Renal cortex interstitium (tissue), 15 donors: ENCODE data around the gene BTRC. TPM values are rescaled to one million over a fixed set of nuclear protein-coding genes. Genes with fewer than 3 reads are reported as not detected.
"Not testable (repeated sequence)": the region's sequence is repeated elsewhere in the genome, so short reads cannot be mapped to it uniquely, and the experiment has no call there.

ENCODE experiments used
- DNase-seq, 11 donors: peaks; one replicate each; pipeline ENCODE4 v3.0.0-alpha.2; 2013; ENCODE audit warnings: low read depth in 9 of 11, low spot score in 4 of 11; ENCODE audit errors: extremely low read depth in 1 of 11
- long read RNA-seq, 16 experiments: transcript quantifications; one replicate each; lab custom pipeline, GENCODE V29; 2026
- polyA plus RNA-seq, 3 donors: library from polyadenylated mRNA; unstranded; fragments of 120-200 nt; gene quantifications; one replicate each; pipeline ENCODE4 v1.2.1, GENCODE V29; 2013; ENCODE audit not compliant: insufficient read length in 3 of 3

Gene BTRC
- polyA plus RNA-seq = 10 to 100 TPM; 23.0 to 25.8 (median 25.3) TPM
- long read RNA-seq, donor 1, full-length matches to known transcripts = 3 of 3 reads
- long read RNA-seq, donor 1, partial matches to known transcripts = 0 of 3 reads
- long read RNA-seq, donor 1, other reads (novel, unspliced or antisense) = 0 of 3 reads
- long read RNA-seq, donor 2, full-length matches to known transcripts = 2 of 2 reads
- long read RNA-seq, donor 2, partial matches to known transcripts = 0 of 2 reads
- long read RNA-seq, donor 2, other reads (novel, unspliced or antisense) = 0 of 2 reads
- long read RNA-seq, donor 3, full-length matches to known transcripts = 5 of 5 reads
- long read RNA-seq, donor 3, partial matches to known transcripts = 0 of 5 reads
- long read RNA-seq, donor 3, other reads (novel, unspliced or antisense) = 0 of 5 reads
- long read RNA-seq, donor 4, full-length matches to known transcripts = 1 of 1 reads
- long read RNA-seq, donor 4, partial matches to known transcripts = 0 of 1 reads
- long read RNA-seq, donor 4, other reads (novel, unspliced or antisense) = 0 of 1 reads
- long read RNA-seq, donor 5 = 0 reads
- long read RNA-seq, donor 6, full-length matches to known transcripts = 2 of 2 reads
- long read RNA-seq, donor 6, partial matches to known transcripts = 0 of 2 reads
- long read RNA-seq, donor 6, other reads (novel, unspliced or antisense) = 0 of 2 reads
- long read RNA-seq, donor 7, full-length matches to known transcripts = 2 of 7 reads
- long read RNA-seq, donor 7, partial matches to known transcripts = 5 of 7 reads
- long read RNA-seq, donor 7, other reads (novel, unspliced or antisense) = 0 of 7 reads
- long read RNA-seq, donor 8, full-length matches to known transcripts = 4 of 4 reads
- long read RNA-seq, donor 8, partial matches to known transcripts = 0 of 4 reads
- long read RNA-seq, donor 8, other reads (novel, unspliced or antisense) = 0 of 4 reads
- long read RNA-seq, donor 9, full-length matches to known transcripts = 2 of 2 reads
- long read RNA-seq, donor 9, partial matches to known transcripts = 0 of 2 reads
- long read RNA-seq, donor 9, other reads (novel, unspliced or antisense) = 0 of 2 reads
- long read RNA-seq, donor 10, full-length matches to known transcripts = 5 of 5 reads
- long read RNA-seq, donor 10, partial matches to known transcripts = 0 of 5 reads
- long read RNA-seq, donor 10, other reads (novel, unspliced or antisense) = 0 of 5 reads
- long read RNA-seq, donor 11, full-length matches to known transcripts = 1 of 1 reads
- long read RNA-seq, donor 11, partial matches to known transcripts = 0 of 1 reads
- long read RNA-seq, donor 11, other reads (novel, unspliced or antisense) = 0 of 1 reads
- long read RNA-seq, donor 12 = 0 reads
- long read RNA-seq, donor 13 = 0 reads
- long read RNA-seq, donor 14 = 0 reads
- long read RNA-seq, donor 15, full-length matches to known transcripts = 1 of 1 reads
- long read RNA-seq, donor 15, partial matches to known transcripts = 0 of 1 reads
- long read RNA-seq, donor 15, other reads (novel, unspliced or antisense) = 0 of 1 reads
- long read RNA-seq, donor 16, full-length matches to known transcripts = 14 of 14 reads
- long read RNA-seq, donor 16, partial matches to known transcripts = 0 of 14 reads
- long read RNA-seq, donor 16, other reads (novel, unspliced or antisense) = 0 of 14 reads

DNA sequence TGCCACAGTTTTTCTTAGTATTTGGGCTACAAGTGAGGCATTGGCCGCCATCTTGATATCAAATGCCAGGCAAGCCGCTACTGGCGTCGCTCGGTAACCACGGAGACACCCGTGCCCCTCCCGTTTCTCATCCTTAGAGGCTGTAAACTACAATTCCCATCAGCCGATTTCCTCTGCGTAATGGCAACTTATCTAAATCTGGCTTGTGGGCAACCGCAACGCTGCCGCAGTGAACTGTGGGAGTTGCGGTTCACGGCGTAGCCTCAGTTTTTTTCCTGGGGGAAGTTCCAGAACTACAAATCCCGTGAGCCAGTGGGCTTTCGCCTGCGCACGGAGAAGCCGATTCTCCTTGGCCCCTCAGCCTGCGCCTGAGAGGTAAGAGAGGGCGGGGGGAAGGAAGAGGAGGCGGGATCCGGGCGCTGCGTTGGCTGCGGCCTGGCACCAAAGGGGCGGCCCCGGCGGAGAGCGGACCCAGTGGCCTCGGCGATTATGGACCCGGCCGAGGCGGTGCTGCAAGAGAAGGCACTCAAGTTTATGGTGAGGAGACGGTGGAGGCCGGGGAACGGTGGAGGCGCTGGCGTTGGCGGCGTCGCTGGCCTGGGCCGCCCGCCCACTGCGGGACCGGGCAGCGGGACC lies at the start of gene BTRC:
BTRC (plus strand) TSS at position 474 of the 636 bp plus-strand sequence; CDS start at position 490, 16 bp downstream.
- DNase-seq = peak; percentile 93 to 99 (median 98)

DNA sequence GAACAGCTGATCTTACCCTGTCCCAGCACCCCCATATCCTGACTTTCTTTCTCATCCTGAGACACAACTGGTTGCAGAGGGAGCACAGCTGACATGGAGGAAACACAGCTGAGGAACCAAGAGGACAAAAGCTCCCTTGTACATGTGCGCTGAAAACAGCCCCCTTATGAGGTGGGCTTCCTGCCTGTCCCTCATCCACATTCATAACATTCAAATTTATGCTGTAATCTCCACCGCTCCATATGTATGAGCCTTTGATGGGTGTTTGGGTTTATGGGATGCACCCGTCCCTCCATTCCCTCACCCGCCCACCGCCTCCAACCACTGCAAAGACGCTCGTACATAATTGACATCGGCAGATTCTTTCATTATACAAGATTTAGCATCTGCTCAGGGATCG lies 49.6 kb upstream of the BTRC start:
- no peak for DNase-seq

DNA sequence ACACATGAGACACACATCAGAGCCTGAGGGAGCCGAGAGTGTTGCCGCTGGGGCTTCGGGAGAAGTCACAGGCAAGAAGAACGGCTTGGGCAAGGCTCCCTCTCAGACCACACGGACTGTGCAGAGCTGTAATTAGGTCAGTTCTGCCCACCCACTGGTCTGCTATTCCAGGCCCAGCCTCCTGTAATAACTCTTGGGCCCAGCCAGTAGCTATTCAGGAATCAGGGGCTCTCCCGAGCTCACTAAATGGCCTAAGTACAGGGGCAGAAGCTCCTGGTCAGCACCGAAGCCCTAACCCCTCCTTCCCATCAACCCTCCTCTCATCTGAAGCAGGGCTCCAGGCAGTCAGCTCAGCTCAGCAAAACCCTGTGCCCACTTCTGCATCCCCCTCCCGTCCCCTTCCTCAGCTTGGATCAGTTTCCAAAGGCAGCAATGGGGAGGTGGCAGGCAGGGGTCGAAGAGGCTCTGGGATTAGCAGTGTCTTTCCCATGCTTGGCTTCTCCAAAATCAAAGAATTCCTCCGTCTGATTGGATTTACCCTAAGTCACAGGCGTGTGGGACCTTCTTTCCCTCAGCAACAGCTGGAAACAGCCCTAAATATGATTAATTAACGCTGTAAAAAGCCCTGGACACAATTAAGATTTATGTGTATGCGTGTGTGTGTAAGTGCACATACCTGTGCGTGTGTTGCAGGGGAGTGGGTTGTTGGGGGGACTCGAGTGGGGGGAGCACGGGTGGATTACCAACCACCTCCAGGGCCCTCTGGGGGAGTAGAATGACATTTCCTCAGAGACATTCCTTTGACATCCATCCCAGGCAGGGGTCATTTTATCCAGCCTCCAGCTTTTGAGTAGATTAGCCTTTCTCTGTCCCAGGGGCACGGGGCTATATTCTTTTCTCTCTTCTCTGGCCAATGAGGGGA lies 48.4 kb upstream of the BTRC start:
- peak in 1 of 11 donors; percentile 54 for DNase-seq

DNA sequence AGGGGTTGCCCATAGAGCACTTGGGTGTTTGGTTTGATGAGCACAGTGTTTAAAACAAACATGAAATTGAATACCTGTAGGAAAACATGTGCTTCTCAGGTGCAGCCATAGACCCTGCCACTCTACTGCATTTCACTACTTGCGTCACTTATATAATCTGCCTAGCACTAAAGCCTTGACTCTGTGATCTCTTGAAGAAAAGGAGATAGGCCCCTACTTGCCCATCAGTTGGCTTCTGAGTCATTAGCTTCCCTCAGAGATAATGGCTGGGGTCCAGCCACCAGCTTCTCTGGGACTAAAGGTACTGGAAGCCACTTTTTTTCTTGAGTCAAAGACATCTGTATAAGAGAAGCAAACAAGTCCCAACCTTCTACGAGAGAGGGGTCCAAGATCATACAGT lies 45.9 kb upstream of the BTRC start:
- no peak for DNase-seq

DNA sequence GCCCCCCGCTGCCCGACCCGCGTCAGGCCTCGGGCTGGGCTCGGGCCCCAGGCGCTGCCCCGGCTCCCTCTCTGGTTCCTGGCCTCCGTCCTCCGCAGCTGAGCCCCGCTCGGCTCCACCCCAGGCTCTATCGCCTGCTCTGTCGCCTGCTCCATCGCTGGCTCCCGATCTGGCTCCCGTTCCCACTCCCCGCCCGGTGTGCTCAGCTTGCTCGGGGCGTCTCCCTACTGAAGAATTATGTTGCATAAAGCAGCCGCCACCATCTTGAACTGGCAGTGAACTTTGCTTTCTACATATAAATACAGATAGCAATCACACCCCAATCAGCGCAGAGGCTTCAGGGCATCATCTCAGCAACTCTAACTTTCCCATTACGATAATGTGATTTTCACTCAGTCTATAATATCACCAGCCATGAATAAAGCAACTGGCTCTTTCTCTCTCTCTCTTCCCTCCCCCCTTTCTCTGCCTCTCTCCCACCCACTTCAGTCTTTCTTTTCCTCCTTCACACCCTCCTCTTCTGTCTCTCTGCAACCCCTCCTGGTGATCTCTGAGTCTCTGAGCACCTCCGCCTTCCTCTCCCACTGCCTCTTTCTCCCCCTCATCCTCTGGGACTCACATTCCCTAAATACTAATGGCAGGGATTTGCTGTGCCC lies 43.3 kb upstream of the BTRC start:
- DNase-seq = no peak

DNA sequence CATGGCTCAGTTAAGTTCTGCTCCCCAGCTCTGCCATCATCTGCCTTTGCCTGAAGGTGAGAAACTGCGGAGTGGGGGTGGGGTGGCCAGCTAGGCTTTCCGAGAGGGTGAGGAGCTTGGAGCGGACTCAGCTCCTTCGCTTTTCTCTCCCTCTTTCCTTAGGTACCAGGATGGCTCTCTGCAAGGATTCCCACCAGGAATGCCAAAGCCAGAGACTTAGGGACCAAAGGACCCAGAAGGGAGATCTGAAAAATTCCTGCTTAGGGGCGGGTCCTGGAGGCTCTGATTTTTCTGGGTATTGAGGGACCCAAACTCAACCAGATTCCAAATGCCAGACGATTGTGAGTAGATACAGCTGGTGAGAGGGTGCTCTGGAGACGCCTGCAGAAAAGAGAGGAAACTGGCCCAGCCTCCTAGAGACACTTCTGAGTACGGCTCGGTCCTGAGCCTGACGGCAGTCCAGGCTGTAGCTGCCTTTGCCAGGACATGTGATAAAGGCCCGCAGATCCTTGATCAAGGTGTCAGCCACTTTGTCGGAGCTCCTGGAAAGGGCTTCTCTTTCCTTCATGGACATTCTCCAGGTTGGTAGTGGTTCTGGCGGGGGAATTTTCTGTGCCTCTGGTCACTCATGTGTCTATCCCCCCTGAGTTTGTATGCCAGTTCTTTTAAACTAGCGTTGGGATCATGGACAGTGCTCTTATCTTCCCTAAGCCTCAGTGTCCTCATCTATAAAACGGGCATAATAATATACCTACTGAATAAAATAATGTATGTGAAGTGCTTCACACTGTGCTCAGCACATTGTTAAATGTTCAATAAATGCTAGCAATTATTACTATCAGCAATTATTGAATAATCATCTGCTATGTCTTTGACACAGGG lies 42.5 kb upstream of the BTRC start:
- DNase-seq = peak in 4 of 11 donors; percentile 55 to 67 (median 61)

DNA sequence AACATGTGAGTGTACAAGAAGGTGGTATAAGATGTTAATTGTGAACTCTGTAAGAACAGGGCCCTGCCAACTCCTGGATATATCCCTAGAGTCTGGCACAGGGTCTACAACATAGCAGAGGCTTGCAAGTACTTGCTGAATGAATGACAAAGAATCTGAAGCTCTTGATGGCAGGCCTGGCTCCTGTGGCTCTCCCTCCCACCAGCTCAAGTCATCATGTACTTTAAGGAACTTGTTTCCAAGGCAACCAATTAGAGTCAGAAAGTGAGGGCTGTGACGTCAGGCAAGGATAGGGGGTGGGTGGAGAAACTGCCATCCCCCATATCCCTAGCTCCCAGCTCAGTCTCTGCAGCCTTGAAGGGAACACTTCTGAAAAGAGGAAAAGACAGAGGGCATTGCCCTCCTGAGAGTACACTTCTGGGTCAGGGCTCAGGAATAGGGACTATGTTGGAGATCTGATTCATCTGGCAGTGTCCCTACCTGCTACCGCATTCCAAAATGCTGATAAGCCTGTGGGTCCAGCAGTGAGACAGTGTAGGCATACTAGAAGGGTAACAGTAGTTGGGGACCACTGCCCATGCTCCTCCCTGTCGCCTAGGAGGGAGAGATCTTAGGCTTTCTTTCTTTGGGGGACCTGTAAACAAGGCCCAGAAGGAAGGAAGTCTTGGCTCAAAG lies 34.6 kb upstream of the BTRC start:
- DNase-seq = no peak

DNA sequence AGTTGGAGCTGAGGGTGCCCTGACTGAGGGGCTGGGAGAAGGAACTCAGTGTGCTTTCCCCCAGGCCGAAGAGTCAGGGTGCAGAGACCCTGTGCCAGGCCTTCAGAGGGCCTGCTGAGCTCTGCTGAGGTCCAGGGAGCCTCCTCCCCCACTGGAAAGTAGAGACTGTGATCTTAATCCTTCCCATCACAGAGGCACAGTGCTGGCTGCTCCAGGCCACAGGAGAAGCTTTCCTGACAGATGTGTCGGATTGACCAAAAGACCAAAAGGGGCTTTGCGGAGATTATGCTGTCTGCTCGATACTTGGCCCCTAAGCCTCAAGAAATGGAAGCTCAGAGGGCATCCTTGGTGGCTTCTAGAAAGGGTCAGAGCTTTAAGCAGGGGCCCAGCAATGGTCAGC lies 32.9 kb upstream of the BTRC start:
- no peak for DNase-seq

DNA sequence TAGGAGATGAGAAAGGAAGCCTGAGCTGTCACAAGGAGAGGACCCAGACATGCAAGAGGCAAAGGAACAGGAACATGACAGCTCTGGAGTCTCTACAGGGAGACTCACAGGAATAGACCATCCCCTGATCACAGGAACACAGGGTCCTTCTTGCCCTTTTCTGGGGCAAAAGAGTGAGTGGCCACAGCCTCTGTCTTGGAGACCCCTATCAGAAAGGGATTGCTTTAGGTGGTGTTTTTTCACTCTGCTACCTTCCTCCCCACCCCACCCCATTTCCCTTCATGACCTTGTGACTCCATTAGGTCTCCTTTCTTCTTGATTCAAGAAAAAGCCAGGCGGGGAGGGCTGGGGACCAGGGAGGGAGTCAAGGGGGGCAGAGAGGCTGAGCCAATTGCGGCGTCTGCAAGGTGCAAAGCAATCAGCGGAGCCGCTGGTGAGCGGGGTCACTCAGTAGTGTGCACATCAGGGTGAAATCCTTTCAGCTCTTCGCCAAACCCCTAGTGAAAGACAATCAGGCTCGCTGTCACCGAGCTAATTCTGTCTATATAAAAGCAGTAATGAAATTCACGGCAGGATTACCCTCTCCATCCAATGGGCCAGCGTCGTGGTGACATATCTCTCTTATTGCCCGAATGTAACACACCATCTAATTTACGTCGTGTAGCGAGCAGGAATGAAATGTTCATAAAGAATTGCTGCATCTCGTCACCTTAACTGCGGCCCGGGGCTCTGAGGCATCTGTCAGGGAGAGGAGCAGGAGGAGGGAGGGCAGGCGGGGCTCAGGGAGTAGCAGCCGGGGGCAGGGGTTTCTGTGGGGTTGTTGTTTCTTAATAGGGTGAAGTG lies 31.5 kb upstream of the BTRC start:
- no peak for DNase-seq

DNA sequence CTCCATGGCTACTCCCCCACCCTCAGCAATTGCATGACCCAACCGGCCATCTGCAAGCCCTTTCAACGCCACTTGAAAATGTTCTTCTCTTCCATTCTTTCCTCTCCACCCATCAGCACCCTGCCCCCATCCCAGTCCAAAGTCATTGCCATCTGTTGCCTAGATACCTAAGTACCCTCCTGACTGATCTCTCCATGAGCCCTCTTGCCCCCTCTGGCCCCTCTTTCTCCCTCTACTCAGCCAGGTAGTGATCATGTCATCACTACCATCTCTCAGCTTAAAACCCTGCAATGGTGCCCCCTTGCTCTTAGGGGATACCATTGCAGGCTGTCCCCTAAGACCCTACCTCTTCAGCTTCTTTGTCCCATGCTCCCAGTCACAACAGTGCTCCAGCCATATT lies 30.5 kb upstream of the BTRC start:
- no peak for DNase-seq

DNA sequence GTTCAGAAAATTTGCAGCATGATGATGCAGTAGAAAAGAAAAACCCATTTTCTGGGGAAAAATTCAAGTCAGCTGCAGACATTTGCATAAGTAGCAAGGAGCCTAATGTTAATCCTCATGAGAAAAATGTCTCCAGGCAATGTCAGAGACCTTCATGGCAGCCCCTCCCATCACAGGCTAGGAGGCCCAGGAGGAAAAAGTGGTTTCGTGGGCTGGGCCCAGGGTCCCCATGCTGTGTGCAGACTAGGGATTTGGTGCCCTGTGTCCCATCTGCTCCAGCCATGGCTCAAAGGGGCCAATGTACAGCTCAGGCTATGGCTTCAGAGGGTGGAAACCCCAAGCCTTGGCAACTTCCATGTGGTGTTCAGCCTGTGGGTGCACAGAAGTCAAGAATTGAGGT lies 26.5 kb upstream of the BTRC start:
- DNase-seq = not testable (repeated sequence)

DNA sequence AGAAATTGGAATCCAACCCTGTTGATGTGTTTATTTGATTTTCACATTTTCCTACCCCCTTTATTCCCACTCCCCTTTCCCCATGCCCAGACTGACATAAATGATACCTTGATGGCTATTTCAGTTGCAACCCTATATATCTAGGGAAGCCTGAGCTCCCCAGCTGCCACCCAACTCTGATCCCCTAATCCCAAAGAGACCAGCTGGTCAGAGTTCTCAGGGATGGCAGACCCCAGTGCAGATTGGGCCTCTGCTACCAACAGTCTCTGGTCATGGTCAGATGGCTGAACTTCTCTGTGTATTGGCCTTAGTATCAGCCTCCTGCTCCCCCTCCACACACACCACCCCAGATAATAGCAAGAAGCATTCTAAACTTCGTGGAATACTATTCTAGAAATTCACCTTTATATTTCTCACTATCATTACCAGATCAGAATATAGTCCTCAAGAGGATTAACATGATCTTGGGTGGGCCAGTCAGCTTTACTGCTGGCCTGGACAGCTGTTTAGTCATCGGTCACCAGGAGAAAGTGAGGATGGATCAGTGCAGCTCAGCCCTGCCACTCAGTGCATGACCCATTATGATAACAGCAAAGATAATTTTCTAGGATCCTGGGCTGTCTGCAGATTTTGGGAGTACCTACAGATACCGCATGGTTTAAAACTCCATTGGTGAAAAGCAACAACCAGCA lies 24.5 kb upstream of the BTRC start:
- DNase-seq = no peak

DNA sequence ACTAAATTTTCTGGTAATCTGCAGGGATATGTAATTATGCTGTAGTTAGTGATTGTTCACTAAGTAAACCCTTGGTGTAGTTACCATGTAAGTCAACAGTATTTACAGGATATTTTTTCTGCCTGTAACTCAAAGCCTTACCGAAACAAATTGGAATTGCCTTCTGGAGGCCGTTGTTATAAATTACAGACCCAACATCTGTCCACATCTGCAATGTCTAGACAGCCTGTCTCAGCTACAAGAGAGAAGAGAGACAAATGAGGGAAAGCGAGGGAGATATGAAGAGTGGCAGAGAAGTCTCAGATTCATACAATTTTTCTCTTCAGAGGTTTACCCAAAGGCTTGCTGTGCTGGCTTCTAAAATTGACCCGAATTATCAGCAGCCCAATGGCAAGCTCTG lies 23.7 kb upstream of the BTRC start:
- DNase-seq = no peak
